ENCODE data around the gene SOX12. TPM values are rescaled to one million over a fixed set of nuclear protein-coding genes. Genes with fewer than 3 reads are reported as not detected.
A peak's percentile ranks its signal among the peaks of the same experiment; 100 is the strongest.

Gene SOX12
- total RNA-seq, 1 experiment from 2014 or later: 40.4 TPM

- H3K9me3 ChIP-seq (ENCODE audit: control insufficient read depth in 1 of 2, insufficient read depth in 1 of 2, low read depth in 1 of 2, low read length in 2 of 2): no peaks in the 10 kb centered on the region
- H3K4me3 ChIP-seq (replicated peaks in 1 of 2; ENCODE audit: low read depth in 1 of 2, low read length in 2 of 2): peak overlapping the region; percentile 62 to 88
- H3K79me2 ChIP-seq (ENCODE audit: insufficient read depth, low read length): peaks cover 35% of the 10 kb centered on the region
- CTCF ChIA-PET: no interaction called here
- POLR2A ChIA-PET: interaction anchor here (1.9 kb wide), 1 partner anchor 26 kb away, joined by 12 read pairs; the partner anchor contains the start of gene SOX12
- DNase-seq (ENCODE audit: low read depth, low spot score) (no peak), ATAC-seq (no peak)
- no peaks in the 10 kb centered on the region for H3K9me2 ChIP-seq (ENCODE audit: insufficient read depth)
- RAD21 ChIA-PET (ENCODE audit: low non-redundant PET in 1 of 2, low total read pairs in 2 of 2, uncharacterized antibody in 2 of 2, unreplicated experiment in 2 of 2): no interaction called here
- peaks cover 20 to 45% of the 10 kb centered on the region in 2 experiments for H3K4me1 ChIP-seq (ENCODE audit: control insufficient read depth in 1 of 2, insufficient read depth in 2 of 2, low read length in 2 of 2)
- H3K27me3 ChIP-seq (ENCODE audit: insufficient read depth, low read length): no peaks in the 10 kb centered on the region
- H3K27ac ChIP-seq (ENCODE audit: low read depth, low read length): peak overlapping the region; percentile 99
- peak overlapping the region; percentile 94 for H3K9ac ChIP-seq (ENCODE audit: low read length)
- peak overlapping the region; percentile 88 for H3K4me2 ChIP-seq (ENCODE audit: low read length)
- intact Hi-C loops (cut with micrococcal nuclease): no loop called here
- no peak overlapping the region for H2AFZ ChIP-seq (ENCODE audit: low read depth, low read length, poor library complexity, severe bottlenecking)
- H4K20me1 ChIP-seq (ENCODE audit: insufficient read depth): peaks cover 3% of the 10 kb centered on the region; the same call in 1 of the 2 replicates
- peaks cover 4 to 18% of the 10 kb centered on the region in 2 experiments; a peak in 3 of 4 replicates for H3K36me3 ChIP-seq (ENCODE audit: control insufficient read depth in 1 of 2, insufficient read depth in 2 of 2, low read length in 2 of 2)
- BruUV-seq (replicated peaks): no TSS peak
- TF ChIP-seq TCF7L2 (IDR thresholded peaks at IDR 0.05; ENCODE audit: borderline replicate concordance, extremely low read depth, insufficient read depth, insufficient read length): no peak
- no peak for TF ChIP-seq SP1 (IDR thresholded peaks at IDR 0.05; ENCODE audit: low read depth)
- TF ChIP-seq CEBPB (IDR thresholded peaks at IDR 0.05; ENCODE audit: low read depth): no peak
- TF ChIP-seq YY1 (IDR thresholded peaks at IDR 0.05; ENCODE audit: extremely low read depth, insufficient replicate concordance, low read depth, low read length): no peak
- TF ChIP-seq FOSL1 (IDR thresholded peaks at IDR 0.05; ENCODE audit: low read depth): no peak
- TF ChIP-seq SIN3A (IDR thresholded peaks at IDR 0.05; ENCODE audit: low read depth): no peak; the same call in 1 of the 2 replicates
- no peak for TF ChIP-seq CTCF (IDR thresholded peaks at IDR 0.05 in 2 of 3, conservative IDR thresholded peaks at IDR 0.05 in 1 of 3; ENCODE audit: borderline replicate concordance in 1 of 3, insufficient read depth in 1 of 3, low read depth in 2 of 3, low read length in 2 of 3)
- no peak for TF ChIP-seq EGR1 (IDR thresholded peaks at IDR 0.05; ENCODE audit: low read depth)
- TF ChIP-seq POLR2A (IDR thresholded peaks at IDR 0.05; ENCODE audit: borderline replicate concordance, extremely low read depth, insufficient read depth, insufficient read length): no peak
- TF ChIP-seq CBX3 (IDR thresholded peaks at IDR 0.05; ENCODE audit: low read depth): no peak
- TF ChIP-seq REST (IDR thresholded peaks at IDR 0.05; ENCODE audit: low read depth): no peak
- TF ChIP-seq ATF3 (IDR thresholded peaks at IDR 0.05): no peak
- no peak for TF ChIP-seq EZH2 (IDR thresholded peaks at IDR 0.05)
- TF ChIP-seq ELF1 (IDR thresholded peaks at IDR 0.05; ENCODE audit: borderline replicate concordance, low read depth): no peak
- no peak for TF ChIP-seq ZBTB33 (IDR thresholded peaks at IDR 0.05; ENCODE audit: extremely low read depth, insufficient replicate concordance, low read length)
- TF ChIP-seq ZFX (IDR thresholded peaks at IDR 0.05): no peak
- no peak for TF ChIP-seq EZH2phosphoT487 (IDR thresholded peaks at IDR 0.05; ENCODE audit: borderline replicate concordance)
These were observed 26.5 kb upstream of the SOX12 start for GRCh38 chr20:298776-299391.

Measured in HCT116 (cell line).